Germinal center (tissue), 1 donor: Measurements from ENCODE around the gene DNAJB6.
A peak's percentile ranks its signal among the peaks of the same experiment; 100 is the strongest.

ENCODE experiments used
- DNase-seq: peaks from one replicate; pipeline ENCODE4 v3.0.0; 2012; ENCODE audit warnings: mixed read lengths, low spot score

DNAJB6 gene

DNA sequence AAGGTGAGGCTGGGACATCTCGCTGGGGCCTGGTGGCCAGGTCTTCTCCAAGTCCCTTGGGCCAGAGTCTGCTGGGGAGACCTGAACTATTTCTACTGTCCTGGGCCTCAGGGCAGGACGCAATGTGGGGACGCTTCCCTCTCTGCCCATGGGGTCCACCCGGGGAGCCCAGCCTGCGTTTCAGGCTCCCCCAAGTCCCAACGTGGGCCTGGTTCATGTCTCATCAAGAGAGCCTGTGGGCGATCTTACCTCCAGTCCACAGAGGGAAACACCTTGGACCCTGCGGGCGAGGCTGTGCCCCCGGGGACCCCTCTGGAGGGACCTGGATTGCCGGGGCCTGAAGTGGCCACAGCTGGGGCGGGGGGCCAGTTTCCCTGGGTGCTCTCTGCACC lies 91.7 kb downstream of the DNAJB6 start:
- no peak for DNase-seq

DNA sequence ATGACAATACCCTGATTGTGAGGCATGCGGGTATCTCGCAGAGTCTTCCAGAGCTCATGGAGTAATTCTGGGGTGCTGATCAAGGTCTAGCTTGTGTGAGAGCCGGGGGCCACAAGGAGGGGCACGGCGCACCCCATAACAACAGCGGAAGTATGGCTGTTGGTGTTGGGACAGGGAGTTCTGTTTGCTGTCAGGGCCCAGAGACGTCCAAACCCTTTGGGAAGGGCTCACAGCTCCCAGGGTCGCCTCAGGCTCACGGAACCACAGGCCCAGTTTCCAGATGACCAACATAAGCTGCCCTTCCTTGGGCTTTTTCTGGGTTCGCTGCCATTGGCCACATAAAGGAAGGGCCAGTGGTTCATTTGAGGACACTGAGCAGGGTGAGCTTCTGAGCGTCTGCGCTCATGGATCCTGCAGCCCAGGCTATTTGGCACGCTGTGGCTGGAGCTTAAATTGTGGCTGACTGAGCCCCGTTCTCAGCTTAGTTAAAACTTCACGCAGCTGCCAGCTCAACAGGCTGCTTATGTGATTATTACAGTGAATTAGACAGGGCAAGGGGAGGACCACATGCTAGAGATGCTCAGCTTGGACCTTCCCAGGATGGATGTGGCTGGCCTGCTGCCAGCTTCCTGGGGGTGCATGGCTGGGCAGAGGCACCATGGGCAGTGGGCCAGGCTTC lies 92.3 kb downstream of the DNAJB6 start:
- DNase-seq: no peak

- no peak for DNase-seq
Measured at GRCh38 chr7:157429680-157430224, 92.9 kb downstream of the DNAJB6 start.

DNA sequence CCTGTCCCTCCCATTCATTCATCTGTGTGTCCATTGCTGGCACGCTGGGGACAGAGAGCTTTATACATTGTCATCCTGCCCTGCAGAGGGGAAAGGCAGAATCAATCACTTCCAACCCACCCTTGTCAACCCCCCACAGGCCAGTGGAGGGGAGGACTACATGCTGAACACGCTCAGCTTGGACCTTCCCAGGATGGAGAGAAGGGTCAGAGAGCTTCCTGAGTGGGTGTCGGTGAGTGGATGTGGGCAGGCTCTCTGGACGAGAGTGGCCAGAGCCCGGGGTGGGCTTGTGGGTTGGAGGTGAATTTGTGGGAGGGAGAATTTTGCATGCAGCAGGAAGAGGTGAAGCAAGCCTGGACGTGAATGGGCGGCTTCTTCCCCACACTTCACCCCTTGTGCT lies 93.9 kb downstream of the DNAJB6 start:
- no peak for DNase-seq

DNA sequence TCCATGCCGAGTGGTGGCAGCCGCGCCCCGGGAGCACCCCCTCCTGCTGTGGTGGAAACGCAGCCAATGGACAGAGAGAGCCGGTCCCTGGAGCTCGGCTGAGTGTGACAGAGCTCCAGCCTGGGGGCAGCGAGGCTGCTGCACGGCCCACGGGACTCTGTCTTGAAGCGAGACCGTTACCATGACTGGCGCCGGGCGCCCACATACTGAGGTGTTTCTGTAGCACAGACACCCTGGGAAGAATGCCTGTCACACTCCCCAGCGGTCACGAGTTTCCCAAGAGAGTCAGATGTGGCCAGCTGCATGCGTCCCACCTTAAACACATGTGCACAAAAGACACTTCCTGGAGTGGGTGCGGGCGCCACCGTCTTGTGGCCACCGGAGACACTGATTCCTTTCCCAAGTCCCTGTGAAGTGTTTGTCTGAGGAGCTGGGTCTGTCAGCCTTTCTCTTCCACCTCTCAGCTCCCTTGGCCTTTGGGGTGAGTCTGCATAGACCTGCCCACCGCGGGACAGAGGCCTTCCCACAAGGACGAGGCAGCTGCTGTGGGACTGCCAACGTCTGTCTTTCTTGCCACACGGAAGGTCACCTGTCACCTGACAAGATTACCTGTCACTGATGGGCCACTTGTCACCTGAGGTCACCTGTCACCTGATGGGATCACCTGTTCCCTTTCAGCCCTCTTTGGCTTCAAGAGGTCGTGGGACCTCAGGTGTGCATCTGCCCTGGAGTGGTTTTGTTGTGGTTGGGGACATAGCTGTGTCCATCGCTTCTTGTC lies 94.6 kb downstream of the DNAJB6 start:
- DNase-seq: no peak

- DNase-seq: no peak
Measured at GRCh38 chr7:157431951-157432540, 95.2 kb downstream of the DNAJB6 start.

DNA sequence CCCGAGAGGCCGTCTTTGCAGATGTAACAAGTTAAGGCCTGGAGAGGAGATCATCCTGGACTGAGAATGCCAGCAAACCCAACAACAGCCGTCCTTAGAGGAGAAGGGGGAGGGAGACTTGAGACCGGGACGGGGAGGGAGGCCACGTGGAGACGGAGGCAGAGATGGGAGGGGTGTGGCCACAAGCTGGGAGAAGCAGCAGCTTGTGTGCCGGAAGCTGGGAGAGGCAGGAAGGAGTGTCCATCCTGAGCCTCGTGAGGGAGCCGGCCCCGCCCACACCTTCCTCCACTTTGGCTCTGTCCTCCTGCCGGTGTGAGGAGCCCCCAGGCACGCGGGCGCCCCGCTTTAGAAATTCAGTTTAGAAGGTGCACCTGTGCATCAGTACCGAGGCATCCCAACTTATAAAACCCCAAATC lies 95.7 kb downstream of the DNAJB6 start:
- DNase-seq: no peak

DNA sequence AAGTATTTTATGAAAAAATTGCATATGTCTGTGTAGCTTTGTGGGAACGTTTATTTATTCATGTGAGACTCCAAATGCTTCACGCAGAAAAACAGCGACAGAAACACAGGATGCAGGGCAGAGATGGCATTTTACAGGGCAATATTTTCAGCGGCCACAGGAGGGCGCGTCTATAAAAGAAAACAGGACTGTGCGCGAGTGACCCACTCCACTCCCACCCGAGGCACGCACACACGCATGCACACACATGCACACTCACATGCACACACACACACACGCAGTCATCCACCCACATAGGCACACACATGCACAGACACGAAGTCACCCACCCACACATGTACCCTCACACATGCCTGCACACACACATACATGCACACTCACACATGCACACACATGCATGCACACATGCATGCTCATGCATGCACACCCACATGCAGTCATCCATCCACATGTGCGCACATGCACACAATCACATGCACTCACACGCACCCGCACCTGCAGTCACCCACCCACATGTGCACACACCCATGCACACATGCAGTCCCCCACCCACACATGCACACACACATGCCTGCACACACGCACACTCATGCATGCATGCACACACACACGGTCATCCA lies 96.3 kb downstream of the DNAJB6 start:
- DNase-seq: peak; percentile 40

GRCh38 chr7:157433628-157434027 lies 96.8 kb downstream of the DNAJB6 start:
- DNase-seq: no peak

- DNase-seq: no peak
Measured at GRCh38 chr7:157434231-157434630, 97.4 kb downstream of the DNAJB6 start.

- no peak for DNase-seq
Measured at GRCh38 chr7:157434701-157435100, 97.9 kb downstream of the DNAJB6 start.

GRCh38 chr7:157436076-157436475 lies 99.3 kb downstream of the DNAJB6 start:
- no peak for DNase-seq

DNA sequence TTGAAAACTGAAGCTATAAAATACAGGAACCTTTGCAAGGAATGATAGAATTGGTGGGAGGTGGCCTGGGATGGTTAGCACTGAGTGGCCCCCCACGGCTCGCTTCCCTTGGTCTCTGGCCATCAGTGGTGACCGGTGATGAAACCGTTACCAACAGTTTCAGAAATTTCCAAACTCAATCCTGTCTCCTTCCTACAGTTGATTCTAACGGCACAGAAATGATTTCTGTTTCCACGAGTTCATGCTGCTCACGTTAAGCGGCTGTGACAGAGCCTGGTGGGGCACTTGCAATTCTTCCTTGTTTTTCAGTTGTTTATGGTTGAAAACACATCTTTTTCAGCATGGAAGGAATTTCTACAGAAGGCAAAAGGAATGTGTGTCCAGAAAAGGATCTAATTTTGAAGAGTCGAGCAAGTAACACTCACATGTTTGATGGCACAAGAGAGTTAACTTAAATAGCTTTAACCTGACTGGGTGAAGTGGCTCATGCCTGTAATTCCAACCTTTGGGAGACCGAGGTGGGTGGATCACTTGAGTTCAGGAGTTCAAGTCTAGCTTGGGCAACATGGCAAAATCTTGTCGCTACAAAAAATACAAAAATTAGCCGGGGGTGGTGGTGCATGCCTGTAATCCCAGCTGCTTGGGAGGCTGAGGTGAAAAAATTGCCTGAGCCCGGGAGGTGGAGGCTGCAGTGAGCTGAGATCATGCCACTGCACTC lies 100.1 kb downstream of the DNAJB6 start:
- DNase-seq: no peak

DNA sequence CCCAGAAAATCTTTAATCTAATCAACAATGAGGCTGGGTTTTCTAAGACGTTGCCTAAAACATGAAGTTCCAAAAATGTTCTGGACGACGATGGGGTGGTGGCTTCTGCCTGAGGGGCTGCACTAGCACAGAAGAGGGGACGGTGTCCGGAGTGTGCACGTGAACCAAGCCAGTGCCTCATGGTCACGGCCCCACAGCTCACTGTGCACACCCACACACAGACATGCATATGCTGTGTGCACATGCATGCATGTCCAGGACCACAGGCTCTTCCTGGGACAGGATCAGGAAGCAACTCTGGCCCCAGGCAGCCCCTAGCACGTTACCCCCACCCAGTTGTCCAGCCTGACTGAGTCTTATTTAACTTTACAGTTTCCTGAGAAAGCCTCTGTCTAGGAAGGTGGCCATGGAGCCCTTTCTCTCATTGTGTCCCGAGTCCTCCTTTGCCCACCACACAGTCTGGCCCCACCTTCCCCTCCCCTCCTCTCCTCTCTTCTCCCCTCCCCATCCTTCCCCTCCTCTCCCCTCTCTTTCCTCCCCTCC lies 100.8 kb downstream of the DNAJB6 start:
- DNase-seq: no peak

GRCh38 chr7:157438121-157439025 lies 101.6 kb downstream of the DNAJB6 start:
- DNase-seq: no peak

- no peak for DNase-seq
Measured at GRCh38 chr7:157439149-157439548, 102.3 kb downstream of the DNAJB6 start.

GRCh38 chr7:157439761-157440160 lies 103.0 kb downstream of the DNAJB6 start:
- DNase-seq: no peak

DNA sequence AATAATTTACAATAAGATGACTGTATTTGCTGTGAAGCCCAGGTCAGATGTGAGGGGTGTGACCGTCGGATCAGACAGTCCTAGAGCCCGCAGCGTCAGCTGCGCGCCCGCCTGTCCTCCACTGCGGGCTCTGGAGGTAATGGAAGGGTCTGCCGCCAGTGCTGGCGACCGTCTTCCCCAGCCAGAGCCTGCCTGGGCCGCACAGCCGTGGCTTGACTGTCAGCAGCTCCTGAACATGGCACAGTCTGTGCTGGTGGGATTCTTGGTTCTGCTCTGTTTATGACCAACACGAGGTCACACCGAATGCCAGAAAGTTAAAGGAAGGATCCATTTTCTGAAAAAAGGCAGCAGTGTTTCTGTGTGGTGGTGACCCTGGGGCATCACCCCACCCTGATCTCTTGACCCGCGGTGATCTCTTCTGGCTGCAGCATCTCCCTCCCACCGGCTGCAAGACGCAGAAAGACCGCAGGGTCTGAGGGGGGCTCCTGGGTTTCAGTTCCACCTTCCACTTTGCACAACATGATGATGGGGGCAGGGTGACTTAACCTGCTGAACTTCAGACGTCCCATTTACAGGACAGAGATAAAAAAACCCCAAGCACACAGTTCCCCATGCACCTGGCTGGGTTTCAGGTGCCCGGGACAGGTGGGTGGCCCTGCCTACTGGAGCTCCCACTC lies 103.7 kb downstream of the DNAJB6 start:
- no peak for DNase-seq

DNA sequence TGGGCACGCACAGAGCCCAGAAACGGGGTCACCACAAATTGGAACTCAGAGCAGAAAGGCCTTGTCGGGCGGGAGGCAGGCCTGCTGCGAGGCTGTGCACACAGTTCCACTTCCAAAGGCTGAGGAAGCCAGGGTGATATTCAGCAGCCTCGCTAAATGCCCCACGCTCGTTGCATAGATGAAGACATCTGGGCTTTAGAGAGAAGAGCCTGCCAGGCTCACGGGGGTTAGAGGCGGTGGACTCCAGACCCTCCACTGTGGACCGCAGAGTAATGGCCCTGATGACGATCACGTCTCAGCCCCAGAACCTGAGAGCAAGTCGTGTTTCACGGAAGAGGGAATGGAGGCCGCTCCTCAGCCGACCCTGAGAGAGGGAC lies 104.2 kb downstream of the DNAJB6 start:
- DNase-seq: no peak

DNA sequence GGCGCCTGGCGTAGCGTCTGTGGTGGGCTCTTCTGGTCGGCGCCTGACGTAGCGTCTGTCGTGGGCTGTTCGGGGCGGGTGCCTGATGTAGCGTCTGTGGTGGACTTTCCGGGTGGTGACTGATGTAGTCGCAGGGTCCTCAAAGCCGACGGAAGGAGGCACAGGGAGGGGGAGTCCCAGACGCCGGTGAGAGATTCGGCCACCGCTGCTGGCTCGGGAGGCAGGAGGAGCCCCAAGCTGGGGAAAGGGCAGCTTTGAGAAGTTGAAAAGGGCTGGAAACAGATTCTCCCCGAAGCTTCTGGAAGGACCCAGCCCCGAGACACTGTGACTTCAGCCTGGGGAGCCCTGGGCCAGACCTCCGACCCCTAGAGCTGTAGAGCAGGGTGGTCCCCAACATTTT lies 105.7 kb downstream of the DNAJB6 start:
- DNase-seq: no peak
